Neural crest cell (in vitro differentiated cells): ENCODE results near the gene GKN2. TPM values are rescaled to one million over a fixed set of nuclear protein-coding genes. Genes with fewer than 3 reads are reported as not detected.

ENCODE experiments used
- DNase-seq: peaks from one replicate; pipeline ENCODE4 v3.0.0; 2021; ENCODE audit warnings: low read depth, mixed read lengths, low spot score
- H3K27ac Mint-ChIP-seq: one replicate; pipeline ENCODE4 v1.8.0; 2021; ENCODE audit warnings: mild to moderate bottlenecking, mixed read lengths; ENCODE audit not compliant: unreplicated experiment
- H3K27me3 Mint-ChIP-seq: 2 replicates; pipeline ENCODE4 v1.8.0; 2021; ENCODE audit warnings: low read depth, mild to moderate bottlenecking, mixed read lengths
- H3K36me3 Mint-ChIP-seq: 2 replicates; pipeline ENCODE4 v1.8.0; 2021; ENCODE audit warnings: low read depth, mild to moderate bottlenecking, mixed read lengths
- H3K4me1 Mint-ChIP-seq: 2 replicates; pipeline ENCODE4 v1.8.0; 2021; ENCODE audit warnings: mixed read lengths
- H3K4me3 Mint-ChIP-seq: one replicate; pipeline ENCODE4 v1.8.0; 2021; ENCODE audit warnings: mild to moderate bottlenecking, mixed read lengths
- H3K9me3 Mint-ChIP-seq: 2 replicates; pipeline ENCODE4 v1.8.0; 2021; ENCODE audit warnings: mixed read lengths
- total RNA-seq: library from RNA; stranded (reverse); gene quantifications from 2 replicates; pipeline ENCODE4 v1.2.1, GENCODE V29; 2021
- TF ChIP-seq, protein P1 (sequence below): fragments of 200-600 bp; sonication (generic); conservative IDR thresholded peaks from 2 replicates; pipeline ENCODE4 v1.5.0; 2021; ENCODE audit warnings: antibody characterized with exemption, mild to moderate bottlenecking

Gene GKN2
- total RNA-seq, 1 donor from 2014 or later: not detected

- H3K4me1 Mint-ChIP-seq: peaks cover 10% of the 10 kb centered on the region
- peaks cover 3% of the 10 kb centered on the region for H3K9me3 Mint-ChIP-seq
- H3K36me3 Mint-ChIP-seq: no peaks in the 10 kb centered on the region
- peak overlapping the region; percentile 52 for H3K27ac Mint-ChIP-seq
- H3K27me3 Mint-ChIP-seq: peaks cover 39% of the 10 kb centered on the region
- TF ChIP-seq, protein P1, sequence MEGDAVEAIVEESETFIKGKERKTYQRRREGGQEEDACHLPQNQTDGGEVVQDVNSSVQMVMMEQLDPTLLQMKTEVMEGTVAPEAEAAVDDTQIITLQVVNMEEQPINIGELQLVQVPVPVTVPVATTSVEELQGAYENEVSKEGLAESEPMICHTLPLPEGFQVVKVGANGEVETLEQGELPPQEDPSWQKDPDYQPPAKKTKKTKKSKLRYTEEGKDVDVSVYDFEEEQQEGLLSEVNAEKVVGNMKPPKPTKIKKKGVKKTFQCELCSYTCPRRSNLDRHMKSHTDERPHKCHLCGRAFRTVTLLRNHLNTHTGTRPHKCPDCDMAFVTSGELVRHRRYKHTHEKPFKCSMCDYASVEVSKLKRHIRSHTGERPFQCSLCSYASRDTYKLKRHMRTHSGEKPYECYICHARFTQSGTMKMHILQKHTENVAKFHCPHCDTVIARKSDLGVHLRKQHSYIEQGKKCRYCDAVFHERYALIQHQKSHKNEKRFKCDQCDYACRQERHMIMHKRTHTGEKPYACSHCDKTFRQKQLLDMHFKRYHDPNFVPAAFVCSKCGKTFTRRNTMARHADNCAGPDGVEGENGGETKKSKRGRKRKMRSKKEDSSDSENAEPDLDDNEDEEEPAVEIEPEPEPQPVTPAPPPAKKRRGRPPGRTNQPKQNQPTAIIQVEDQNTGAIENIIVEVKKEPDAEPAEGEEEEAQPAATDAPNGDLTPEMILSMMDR: peak; percentile 85
- H3K4me3 Mint-ChIP-seq: no peak overlapping the region
- peak; percentile 75 for DNase-seq
Measured at GRCh38 chr2:68943581-68944568, 8.8 kb downstream of the GKN2 start.

GRCh38 chr2:68942827-68943226, 9.9 kb downstream of the GKN2 start:
- H3K9me3 Mint-ChIP-seq: peaks cover 3% of the 10 kb centered on the region
- DNase-seq: no peak
- H3K27me3 Mint-ChIP-seq: peaks cover 40% of the 10 kb centered on the region
- no peaks in the 10 kb centered on the region for H3K36me3 Mint-ChIP-seq
- TF ChIP-seq, protein P1: no peak
- no peak overlapping the region for H3K4me3 Mint-ChIP-seq
- peaks cover 10% of the 10 kb centered on the region for H3K4me1 Mint-ChIP-seq
- no peak overlapping the region for H3K27ac Mint-ChIP-seq

GRCh38 chr2:68940369-68940768, 12.3 kb downstream of the GKN2 start:
- H3K27me3 Mint-ChIP-seq: peaks cover 45% of the 10 kb centered on the region
- H3K36me3 Mint-ChIP-seq: no peaks in the 10 kb centered on the region
- peaks cover 10% of the 10 kb centered on the region for H3K4me1 Mint-ChIP-seq
- DNase-seq: no peak
- TF ChIP-seq, protein P1: no peak
- no peak overlapping the region for H3K4me3 Mint-ChIP-seq
- no peak overlapping the region for H3K27ac Mint-ChIP-seq
- peaks cover 3% of the 10 kb centered on the region for H3K9me3 Mint-ChIP-seq

GRCh38 chr2:68939962-68940361, 12.7 kb downstream of the GKN2 start:
- no peak for DNase-seq
- peaks cover 10% of the 10 kb centered on the region for H3K4me1 Mint-ChIP-seq
- peaks cover 45% of the 10 kb centered on the region for H3K27me3 Mint-ChIP-seq
- no peaks in the 10 kb centered on the region for H3K36me3 Mint-ChIP-seq
- peaks cover 3% of the 10 kb centered on the region for H3K9me3 Mint-ChIP-seq
- TF ChIP-seq, protein P1: no peak
- H3K4me3 Mint-ChIP-seq: no peak overlapping the region
- H3K27ac Mint-ChIP-seq: no peak overlapping the region

GRCh38 chr2:68938938-68939337, 13.8 kb downstream of the GKN2 start:
- H3K4me3 Mint-ChIP-seq: no peak overlapping the region
- peaks cover 5% of the 10 kb centered on the region for H3K4me1 Mint-ChIP-seq
- DNase-seq: no peak
- TF ChIP-seq, protein P1: no peak
- peaks cover 45% of the 10 kb centered on the region for H3K27me3 Mint-ChIP-seq
- H3K36me3 Mint-ChIP-seq: no peaks in the 10 kb centered on the region
- no peak overlapping the region for H3K27ac Mint-ChIP-seq
- peaks cover 3% of the 10 kb centered on the region for H3K9me3 Mint-ChIP-seq
